ENCODE data around the gene TRO.

Gene TRO

DNA sequence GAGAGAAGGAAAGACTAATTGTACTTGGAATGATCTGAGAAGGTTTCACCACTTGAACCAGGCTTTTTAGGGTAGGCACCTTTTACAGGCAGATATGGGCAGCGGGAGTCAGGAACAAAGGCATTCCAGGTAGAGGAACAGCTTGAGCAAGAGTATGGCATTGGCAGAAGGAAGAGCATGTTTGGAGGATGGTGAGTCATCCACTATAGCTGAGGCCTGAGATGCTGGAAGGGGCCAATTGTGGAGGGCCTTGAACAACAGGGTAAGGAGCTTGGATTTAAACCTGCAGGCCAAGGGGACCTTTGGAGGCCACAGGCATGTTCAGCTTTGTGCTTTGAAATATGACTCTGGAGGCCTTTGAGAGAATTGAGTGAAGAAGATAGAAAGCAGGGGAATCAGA, 41.1 kb downstream of the TRO start:
- DNase-seq: no peak

DNA sequence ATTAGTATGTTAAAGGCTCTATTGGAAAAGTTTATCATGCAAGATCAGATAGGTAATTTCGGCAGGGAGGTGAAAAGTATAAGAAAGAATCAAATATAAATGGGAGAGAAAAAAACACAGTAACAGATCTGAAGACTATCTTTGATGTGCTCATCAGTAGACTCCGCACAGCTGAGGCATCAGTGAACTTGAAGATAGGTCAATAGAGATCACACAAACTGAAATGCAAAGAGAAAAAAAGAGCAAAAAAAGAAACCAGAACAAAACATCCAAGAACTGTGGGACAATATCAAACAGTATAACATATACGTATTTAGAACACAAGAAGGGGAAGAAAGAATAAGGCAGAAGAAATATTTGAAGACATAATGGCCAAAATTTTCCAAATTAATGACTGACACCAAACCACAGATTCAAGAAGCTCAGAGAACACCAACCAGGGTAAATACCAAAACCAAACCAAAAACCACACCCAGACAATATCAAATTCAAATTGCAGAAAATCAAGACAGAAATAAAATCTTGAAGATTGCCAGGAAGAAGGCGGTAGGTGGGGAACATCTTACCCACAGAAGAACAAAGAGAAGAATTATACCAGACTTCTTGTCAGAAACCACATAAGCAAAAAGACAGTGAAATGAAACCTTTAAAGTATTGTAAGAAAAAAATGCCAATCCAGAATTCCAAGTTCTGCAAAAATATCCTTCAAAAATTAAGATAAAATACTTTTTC, 44.3 kb downstream of the TRO start:
- no peak for DNase-seq

DNA sequence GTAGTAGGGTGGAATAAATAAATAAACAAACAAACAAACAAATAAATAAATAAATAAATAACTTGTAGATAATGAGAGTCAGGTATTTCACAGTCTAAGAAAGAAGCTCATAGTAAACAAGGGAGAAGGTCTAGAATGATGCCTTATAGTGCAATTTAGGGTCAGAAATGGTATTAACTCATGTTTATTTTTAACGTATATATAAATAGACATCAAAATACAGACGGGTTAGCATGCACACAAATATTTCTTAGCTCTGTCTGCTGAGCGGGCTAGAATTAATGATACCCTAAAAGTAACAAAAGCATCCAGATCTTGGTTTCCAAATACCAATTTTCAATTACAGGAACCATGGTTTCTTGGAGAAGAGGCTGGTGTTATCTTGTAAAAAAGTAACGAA, 56.8 kb downstream of the TRO start:
- no peak for DNase-seq

DNA sequence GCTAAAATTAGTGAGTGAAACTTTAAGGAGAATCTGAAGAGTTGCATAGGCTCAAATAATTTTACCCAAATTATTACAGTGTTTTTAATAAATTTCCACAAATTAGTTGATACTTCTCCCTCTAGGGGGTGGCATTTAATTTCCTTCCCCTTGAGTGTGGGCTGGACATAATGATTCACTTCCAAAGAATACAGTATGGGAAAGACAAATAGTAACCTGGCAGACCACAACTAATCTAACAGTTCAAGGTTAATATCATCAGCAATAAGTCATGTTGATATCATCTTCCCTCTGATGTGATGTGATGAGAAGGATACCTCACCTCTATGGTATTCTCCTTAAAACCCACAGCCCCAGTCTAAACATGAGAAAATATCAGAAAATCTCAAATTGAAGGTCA, 57.8 kb downstream of the TRO start:
- no peak for DNase-seq

DNA sequence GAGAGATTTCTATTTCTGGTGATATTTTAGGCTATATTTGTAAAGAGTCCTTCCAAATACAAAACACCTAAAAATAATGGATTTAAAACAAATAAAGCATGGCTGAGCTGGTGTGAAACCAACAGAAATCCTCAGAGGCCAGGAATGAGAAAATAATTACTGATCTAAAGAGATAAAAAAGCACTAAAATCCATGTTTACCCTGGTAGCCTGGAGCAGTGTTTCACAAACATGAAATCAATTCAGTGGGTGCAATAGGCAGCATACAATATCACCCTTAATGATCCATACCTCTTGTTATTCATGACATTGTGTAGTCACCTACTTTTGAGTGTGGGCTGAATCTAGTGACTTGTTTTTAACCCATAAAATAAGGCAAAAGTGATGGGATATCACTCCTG, 58.8 kb downstream of the TRO start:
- DNase-seq: no peak

DNA sequence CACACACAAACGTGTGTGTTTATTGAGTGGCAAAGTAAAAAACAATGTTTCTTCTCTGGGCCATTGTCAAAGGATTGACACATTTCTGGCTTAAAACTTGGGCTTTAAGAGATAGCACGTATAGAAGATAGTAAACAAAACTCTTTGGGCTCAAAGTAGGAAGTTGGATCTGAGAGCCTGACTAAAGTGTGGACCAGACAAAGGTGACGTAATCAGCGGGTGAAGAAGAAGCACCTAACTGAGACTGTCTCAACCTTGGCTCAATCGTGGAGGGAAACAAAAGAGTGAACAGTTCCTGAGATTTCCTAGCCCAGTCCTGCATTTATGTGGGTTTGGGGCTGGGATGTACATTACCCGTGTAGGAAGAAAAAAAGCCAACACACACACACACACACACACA, 59.7 kb downstream of the TRO start:
- DNase-seq: no peak
